Left ventricle myocardium inferior (tissue), 1 donor: ENCODE data around the gene NPY1R. TPM values are rescaled to one million over a fixed set of nuclear protein-coding genes. Genes with fewer than 3 reads are reported as not detected.

Experiments used
- DNase-seq: peaks from one replicate; pipeline ENCODE4 v3.0.0-alpha.2; 2020
- H3K27ac ChIP-seq: fragments of 200-600 bp; replicated peaks from 2 replicates; pipeline ENCODE4 v1.8.0; 2021
- H3K27me3 ChIP-seq: fragments of 200-600 bp; 2 replicates; pipeline ENCODE4 v1.8.0; 2021; ENCODE audit warnings: low read depth
- H3K36me3 ChIP-seq: fragments of 200-600 bp; 2 replicates; pipeline ENCODE4 v1.8.0; 2021
- H3K4me1 ChIP-seq: fragments of 200-600 bp; 2 replicates; pipeline ENCODE4 v1.8.0; 2021
- H3K4me3 ChIP-seq: fragments of 200-600 bp; 2 replicates; pipeline ENCODE4 v1.8.0; 2021; ENCODE audit warnings: mild to moderate bottlenecking, moderate library complexity
- H3K9me3 ChIP-seq: fragments of 200-600 bp; replicated peaks from 2 replicates; pipeline ENCODE4 v1.8.0; 2021
- intact Hi-C: fragments of 100-400 bp; cut with micrococcal nuclease; formaldehyde crosslinking; loops from one replicate; pipeline ENCODE4 v1.11.0; 2022
- long read RNA-seq: library from polyadenylated mRNA; unstranded; transcript quantifications from one replicate; pipeline ENCODE4 v2.0.0, GENCODE V29; 2021
- total RNA-seq: library from RNA; stranded (reverse); fragmentation: NEBNext Ultra II Directional; extraction: Animal tissue kit (Norgen Biotek cat#: 25700); gene quantifications from one replicate; pipeline ENCODE4 v1.2.1, GENCODE V29; 2021
- TF ChIP-seq, protein P1 (sequence below): fragments of 200-600 bp; IDR thresholded peaks from 2 replicates; pipeline ENCODE4 v1.8.0; 2021; ENCODE audit warnings: antibody characterized with exemption, mild to moderate bottlenecking, borderline replicate concordance
- donor health status: DM: no; HTN: yes; CAD: no; lungs with severe emphysema.

Gene NPY1R
- 1.6 TPM for total RNA-seq
- long read RNA-seq, partial matches to known transcripts: 0 of 1 reads
- long read RNA-seq, other reads (novel, unspliced or antisense): 1 of 1 reads

- H3K4me3 ChIP-seq: peak within 1 kb of the TSS; percentile 71
- H3K36me3 ChIP-seq: no peaks in the 10 kb centered on the region
- no peaks in the 10 kb centered on the region for H3K9me3 ChIP-seq
- peak; percentile 48 for DNase-seq
- H3K27me3 ChIP-seq: peaks cover 38% of the 10 kb centered on the region
- intact Hi-C loops: loop anchor here (5.0 kb wide), 1 partner anchor 835 kb away; no protein-coding TSS in a partner anchor
- peaks cover 21% of the 10 kb centered on the region for H3K4me1 ChIP-seq
- TF ChIP-seq, protein P1, sequence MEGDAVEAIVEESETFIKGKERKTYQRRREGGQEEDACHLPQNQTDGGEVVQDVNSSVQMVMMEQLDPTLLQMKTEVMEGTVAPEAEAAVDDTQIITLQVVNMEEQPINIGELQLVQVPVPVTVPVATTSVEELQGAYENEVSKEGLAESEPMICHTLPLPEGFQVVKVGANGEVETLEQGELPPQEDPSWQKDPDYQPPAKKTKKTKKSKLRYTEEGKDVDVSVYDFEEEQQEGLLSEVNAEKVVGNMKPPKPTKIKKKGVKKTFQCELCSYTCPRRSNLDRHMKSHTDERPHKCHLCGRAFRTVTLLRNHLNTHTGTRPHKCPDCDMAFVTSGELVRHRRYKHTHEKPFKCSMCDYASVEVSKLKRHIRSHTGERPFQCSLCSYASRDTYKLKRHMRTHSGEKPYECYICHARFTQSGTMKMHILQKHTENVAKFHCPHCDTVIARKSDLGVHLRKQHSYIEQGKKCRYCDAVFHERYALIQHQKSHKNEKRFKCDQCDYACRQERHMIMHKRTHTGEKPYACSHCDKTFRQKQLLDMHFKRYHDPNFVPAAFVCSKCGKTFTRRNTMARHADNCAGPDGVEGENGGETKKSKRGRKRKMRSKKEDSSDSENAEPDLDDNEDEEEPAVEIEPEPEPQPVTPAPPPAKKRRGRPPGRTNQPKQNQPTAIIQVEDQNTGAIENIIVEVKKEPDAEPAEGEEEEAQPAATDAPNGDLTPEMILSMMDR: peak; percentile 77
- H3K27ac ChIP-seq: peak within 1 kb of the TSS; percentile 32
Observed at GRCh38 chr4:163332526-163333406, at the start of gene NPY1R. Gene NPY1R (minus strand): TSS chr4:163332596. CDS start chr4:163326554, 6,042 bp downstream.

DNA sequence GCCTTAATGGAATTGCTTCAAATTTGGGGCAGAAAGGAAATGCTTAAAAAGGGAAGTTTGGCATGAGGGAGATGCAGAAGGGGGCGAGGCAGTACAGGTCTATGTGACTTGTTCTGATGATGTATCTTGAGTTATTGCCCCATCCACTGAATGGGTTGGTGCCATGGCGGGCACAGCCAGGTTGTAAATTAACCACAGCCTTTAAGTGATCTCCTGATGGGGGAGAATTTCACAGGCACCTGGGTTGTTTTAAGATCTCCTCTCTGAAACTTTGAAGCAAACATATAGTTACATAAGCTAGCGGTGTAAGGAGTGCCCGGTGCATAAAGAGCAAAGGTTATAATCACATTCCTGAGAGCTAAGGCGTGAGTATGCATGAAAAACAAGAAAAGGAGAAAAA, 48.3 kb upstream of the NPY1R start:
- Histone ChIP-seq H3K27me3 (no peaks in the 10 kb centered on the region), H3K36me3 (no peaks in the 10 kb centered on the region), H3K9me3 (no peaks in the 10 kb centered on the region), H3K27ac (no peak overlapping the region), H3K4me3 (no peak overlapping the region), H3K4me1 (no peaks in the 10 kb centered on the region)
- DNase-seq: no peak
- TF ChIP-seq, protein P1: no peak
- intact Hi-C loops: no loop called here

DNA sequence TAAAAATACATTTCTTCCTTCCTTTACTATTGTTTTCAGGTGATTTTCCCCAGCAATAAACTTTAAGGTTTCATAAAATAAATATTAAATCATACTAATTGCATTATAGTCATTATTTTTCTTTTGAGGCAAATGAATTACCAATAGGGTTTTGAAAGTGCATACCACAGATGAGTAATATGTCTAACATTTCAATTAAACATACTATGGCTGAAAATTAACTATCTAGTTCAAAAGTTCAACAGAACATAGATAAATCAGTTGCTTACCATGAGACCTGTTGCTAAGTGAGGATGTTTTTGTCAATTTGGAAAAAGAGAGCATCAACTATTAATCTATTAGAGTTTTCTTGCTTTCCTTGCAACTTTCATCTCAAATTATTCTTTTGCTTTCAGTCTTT, 46.3 kb upstream of the NPY1R start:
- no peaks in the 10 kb centered on the region for H3K9me3 ChIP-seq
- no peak for DNase-seq
- no peaks in the 10 kb centered on the region for H3K27me3 ChIP-seq
- H3K27ac ChIP-seq: no peak overlapping the region
- intact Hi-C loops: no loop called here
- TF ChIP-seq, protein P1: no peak
- H3K4me3 ChIP-seq: no peak overlapping the region
- H3K36me3 ChIP-seq: no peaks in the 10 kb centered on the region
- no peaks in the 10 kb centered on the region for H3K4me1 ChIP-seq

GRCh38 chr4:163372029-163372428, 39.6 kb upstream of the NPY1R start:
- intact Hi-C loops: no loop called here
- DNase-seq: no peak

GRCh38 chr4:163367651-163368050, 35.3 kb upstream of the NPY1R start:
- H3K4me3 ChIP-seq: no peak overlapping the region
- intact Hi-C loops: no loop called here
- TF ChIP-seq, protein P1: no peak
- no peaks in the 10 kb centered on the region for H3K36me3 ChIP-seq
- no peak for DNase-seq
- H3K4me1 ChIP-seq: no peaks in the 10 kb centered on the region
- H3K27ac ChIP-seq: no peak overlapping the region
- H3K9me3 ChIP-seq: no peaks in the 10 kb centered on the region
- no peaks in the 10 kb centered on the region for H3K27me3 ChIP-seq

More at GRCh38 chr4:163372029-163372428, 39.6 kb upstream of the NPY1R start:
- no peaks in the 10 kb centered on the region for H3K9me3 ChIP-seq
- H3K36me3 ChIP-seq: no peaks in the 10 kb centered on the region
- H3K27ac ChIP-seq: no peak overlapping the region
- no peaks in the 10 kb centered on the region for H3K4me1 ChIP-seq
- no peak overlapping the region for H3K4me3 ChIP-seq
- no peaks in the 10 kb centered on the region for H3K27me3 ChIP-seq
- TF ChIP-seq, protein P1: no peak
